Neural progenitor cell (in vitro differentiated cells): ENCODE results near the gene APOC4.

Experiments
- EZH2 ChIP-seq: fragments of 200-600 bp; sonication (generic); IDR thresholded peaks from 2 replicates; pipeline ENCODE4 v1.6.1; 2017; ENCODE audit warnings: antibody characterized with exemption, mild to moderate bottlenecking, moderate library complexity
- EZH2phosphoT487 ChIP-seq: fragments of 200-600 bp; sonication (generic); IDR thresholded peaks from 2 replicates; pipeline ENCODE4 v1.6.1; 2017; ENCODE audit warnings: antibody characterized with exemption
- TF ChIP-seq, protein P1 (sequence below): fragments of 200-600 bp; sonication (generic); IDR thresholded peaks from 2 replicates; pipeline ENCODE4 v1.5.1; 2017; ENCODE audit warnings: antibody characterized with exemption, mild to moderate bottlenecking

DNA sequence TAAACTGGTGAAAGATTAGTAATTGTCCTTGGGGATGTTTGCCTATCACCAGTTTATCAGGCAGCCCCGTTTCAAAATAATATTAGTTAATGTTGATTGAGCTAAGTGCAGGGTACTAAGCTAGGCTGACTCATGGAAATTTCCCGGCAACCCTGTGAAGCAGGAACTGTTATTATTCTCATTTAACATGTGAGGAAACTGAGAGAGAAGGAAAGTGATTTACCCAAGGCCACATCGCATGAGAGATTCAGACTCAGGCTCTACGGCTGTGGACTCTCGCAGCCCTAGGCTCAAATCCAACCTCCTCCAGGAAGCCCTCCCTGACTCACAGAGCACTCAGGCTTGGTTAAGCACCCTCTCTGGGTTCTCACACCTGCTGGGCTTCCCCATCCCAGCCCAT lies 32.8 kb downstream of the APOC4 start:
- TF ChIP-seq, protein P1, sequence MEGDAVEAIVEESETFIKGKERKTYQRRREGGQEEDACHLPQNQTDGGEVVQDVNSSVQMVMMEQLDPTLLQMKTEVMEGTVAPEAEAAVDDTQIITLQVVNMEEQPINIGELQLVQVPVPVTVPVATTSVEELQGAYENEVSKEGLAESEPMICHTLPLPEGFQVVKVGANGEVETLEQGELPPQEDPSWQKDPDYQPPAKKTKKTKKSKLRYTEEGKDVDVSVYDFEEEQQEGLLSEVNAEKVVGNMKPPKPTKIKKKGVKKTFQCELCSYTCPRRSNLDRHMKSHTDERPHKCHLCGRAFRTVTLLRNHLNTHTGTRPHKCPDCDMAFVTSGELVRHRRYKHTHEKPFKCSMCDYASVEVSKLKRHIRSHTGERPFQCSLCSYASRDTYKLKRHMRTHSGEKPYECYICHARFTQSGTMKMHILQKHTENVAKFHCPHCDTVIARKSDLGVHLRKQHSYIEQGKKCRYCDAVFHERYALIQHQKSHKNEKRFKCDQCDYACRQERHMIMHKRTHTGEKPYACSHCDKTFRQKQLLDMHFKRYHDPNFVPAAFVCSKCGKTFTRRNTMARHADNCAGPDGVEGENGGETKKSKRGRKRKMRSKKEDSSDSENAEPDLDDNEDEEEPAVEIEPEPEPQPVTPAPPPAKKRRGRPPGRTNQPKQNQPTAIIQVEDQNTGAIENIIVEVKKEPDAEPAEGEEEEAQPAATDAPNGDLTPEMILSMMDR, result no peak
- TF ChIP-seq EZH2phosphoT487, result no peak
- no peak for TF ChIP-seq EZH2
